H1 (cell line): ENCODE results near the gene ZFP82. TPM values are rescaled to one million over a fixed set of nuclear protein-coding genes. Genes with fewer than 3 reads are reported as not detected.

Experiments used
- CTCF ChIA-PET: fragments of 300-600 bp; sonication (Branson Sonifier 250); formaldehyde crosslinking; loops from one replicate; lab custom pipeline; 2021; ENCODE audit not compliant: partially characterized antibody; lab: Charles Lee
- POLR2A ChIA-PET: fragments of 300-600 bp; sonication (Branson Sonifier 250); formaldehyde crosslinking; loops from one replicate; lab custom pipeline; 2021; ENCODE audit warnings: inconsistent platforms; ENCODE audit not compliant: partially characterized antibody; lab: Charles Lee
- DNase-seq, 2 experiments: peaks; one replicate each; pipeline versions ENCODE4 v3.0.0 to v3.0.0-alpha.2; 2010 to 2022; ENCODE audit warnings: low spot score in 2 of 2, low read depth in 1 of 2, mixed read lengths in 1 of 2
- FAIRE-seq: peaks from 2 replicates; lab custom pipeline; 2011; peaks lifted over from hg19 to GRCh38; lab: Jason Lieb, UNC
- H2AFZ ChIP-seq: 2 replicates; pipeline ENCODE4 v1.8.1; 2012; ENCODE audit warnings: low read length, inconsistent platforms
- H2AK5ac ChIP-seq: 2 replicates; pipeline ENCODE4 v1.6.1; 2013; ENCODE audit warnings: low read depth, low read length
- H2BK120ac ChIP-seq: replicated peaks from 2 replicates; pipeline ENCODE3; 2013; ENCODE audit warnings: low read depth, low read length, inconsistent platforms
- H2BK12ac ChIP-seq: 2 replicates; pipeline ENCODE4 v1.6.1; 2013; ENCODE audit warnings: low read depth, low read length
- H2BK15ac ChIP-seq: 2 replicates; pipeline ENCODE4 v1.6.1; 2013; ENCODE audit warnings: low read length
- H2BK20ac ChIP-seq: 2 replicates; pipeline ENCODE4 v1.6.1; 2013; ENCODE audit warnings: low read length
- H2BK5ac ChIP-seq: 2 replicates; pipeline ENCODE4 v1.6.1; 2013; ENCODE audit warnings: low read depth, low read length
- H3K14ac ChIP-seq: 2 replicates; pipeline ENCODE4 v1.6.1; 2013; ENCODE audit warnings: inconsistent platforms; ENCODE audit not compliant: insufficient read length
- H3K18ac ChIP-seq: 2 replicates; pipeline ENCODE4 v1.6.1; 2013; ENCODE audit warnings: low read length; ENCODE audit errors: extremely low read depth
- H3K23ac ChIP-seq: 2 replicates; pipeline ENCODE4 v1.6.1; 2013; ENCODE audit warnings: inconsistent platforms; ENCODE audit not compliant: insufficient read length
- H3K23me2 ChIP-seq: 2 replicates; pipeline ENCODE4 v1.6.1; 2013; ENCODE audit warnings: low read depth, low read length
- H3K27ac ChIP-seq: 2 replicates; pipeline ENCODE4 v1.6.1; 2011; ENCODE audit warnings: low read depth, low read length, inconsistent platforms
- H3K27me3 ChIP-seq, 4 experiments: replicated peaks in 1 of 4; 1 replicate in 1 of 4; 2 replicates in 3 of 4; pipeline versions ENCODE4 v1.6.1 to v1.8.1; 2011 to 2013; ENCODE audit warnings: low read length in 3 of 4, mild to moderate bottlenecking in 3 of 4, inconsistent platforms in 2 of 4, mixed read lengths in 2 of 4, moderate library complexity in 1 of 4; ENCODE audit not compliant: control insufficient read depth in 3 of 4, insufficient read depth in 3 of 4; ENCODE audit errors: extremely low read depth in 1 of 4
- H3K36me3 ChIP-seq, 4 experiments: 2 replicates each; pipeline versions ENCODE4 v1.6.1 to v1.8.1; 2011 to 2013; ENCODE audit warnings: mild to moderate bottlenecking in 4 of 4, low read length in 3 of 4, moderate library complexity in 2 of 4, control low read depth in 1 of 4, inconsistent platforms in 1 of 4; ENCODE audit not compliant: insufficient read depth in 4 of 4, control insufficient read depth in 2 of 4
- H3K4ac ChIP-seq: replicated peaks from 2 replicates; pipeline ENCODE3; 2013; ENCODE audit warnings: low read length, low read depth, mixed read lengths, inconsistent platforms; ENCODE audit not compliant: insufficient read length
- H3K4me1 ChIP-seq, 4 experiments: replicated peaks in 1 of 4; 1 replicate in 1 of 4; 2 replicates in 3 of 4; pipeline versions ENCODE4 v1.6.1 to v1.8.1; 2011 to 2013; ENCODE audit warnings: low read length in 3 of 4, inconsistent platforms in 2 of 4, mixed read lengths in 1 of 4; ENCODE audit not compliant: insufficient read depth in 4 of 4, control insufficient read depth in 3 of 4
- H3K4me2 ChIP-seq, 2 experiments: 2 replicates each; pipeline versions ENCODE4 v1.6.1 to v1.8.1; 2011 to 2013; ENCODE audit warnings: low read depth in 2 of 2, low read length in 2 of 2, control low read depth in 1 of 2, inconsistent platforms in 1 of 2, mild to moderate bottlenecking in 1 of 2; ENCODE audit not compliant: insufficient read depth in 1 of 2
- H3K4me3 ChIP-seq, 4 experiments: fragments of 200-600, 300-600 bp in 1 of 4; sonication (generic), shearing (Covaris generic), sonication (Bioruptor Twin) in 1 of 4; 2 replicates each; pipeline versions ENCODE4 v1.5.1 to v1.8.1; 2011 to 2016; ENCODE audit warnings: low read length in 4 of 4, low read depth in 3 of 4, control low read depth in 2 of 4, inconsistent platforms in 2 of 4, mild to moderate bottlenecking in 2 of 4, mixed read lengths in 1 of 4, moderate library complexity in 1 of 4; ENCODE audit not compliant: insufficient read depth in 2 of 4; ENCODE audit errors: extremely low read depth in 1 of 4
- H3K56ac ChIP-seq: replicated peaks from 2 replicates; pipeline ENCODE3; 2013; ENCODE audit warnings: low read depth, mild to moderate bottlenecking, mixed read lengths, low read length, inconsistent platforms; ENCODE audit not compliant: insufficient read length
- H3K79me1 ChIP-seq: 2 replicates; pipeline ENCODE4 v1.6.1; 2013; ENCODE audit warnings: low read depth, low read length, control low read depth
- H3K79me2 ChIP-seq, 2 experiments: 2 replicates each; pipeline versions ENCODE4 v1.6.1 to v1.8.1; 2012 to 2013; ENCODE audit warnings: low read length in 2 of 2, mild to moderate bottlenecking in 2 of 2, inconsistent platforms in 1 of 2; ENCODE audit not compliant: insufficient read depth in 2 of 2, control insufficient read depth in 1 of 2
- H3K9ac ChIP-seq, 4 experiments: replicated peaks in 1 of 4; 1 replicate in 1 of 4; 2 replicates in 3 of 4; pipeline versions ENCODE4 v1.6.1 to v1.8.1; 2011 to 2013; ENCODE audit warnings: low read depth in 3 of 4, low read length in 3 of 4, control low read depth in 2 of 4, mild to moderate bottlenecking in 2 of 4, moderate library complexity in 2 of 4, inconsistent platforms in 1 of 4; ENCODE audit errors: extremely low read depth in 1 of 4
- H3K9me3 ChIP-seq, 2 experiments: 2 replicates each; pipeline versions ENCODE4 v1.6.1 to v1.8.1; 2012 to 2013; ENCODE audit warnings: mild to moderate bottlenecking in 2 of 2, moderate library complexity in 2 of 2, control low read depth in 1 of 2, inconsistent platforms in 1 of 2, low read depth in 1 of 2, low read length in 1 of 2, mixed read lengths in 1 of 2; ENCODE audit not compliant: insufficient read depth in 2 of 2
- H4K20me1 ChIP-seq, 2 experiments: replicated peaks in 1 of 2; 2 replicates each; pipeline versions ENCODE3 to v1.8.1; 2011 to 2013; ENCODE audit warnings: inconsistent platforms in 2 of 2, low read length in 2 of 2, mild to moderate bottlenecking in 1 of 2; ENCODE audit not compliant: insufficient read depth in 2 of 2, control insufficient read depth in 1 of 2
- H4K5ac ChIP-seq: 2 replicates; pipeline ENCODE4 v1.6.1; 2013; ENCODE audit warnings: low read length, low read depth, mixed read lengths, inconsistent platforms; ENCODE audit not compliant: insufficient read length
- H4K8ac ChIP-seq: 2 replicates; pipeline ENCODE4 v1.8.0; 2013; ENCODE audit warnings: mild to moderate bottlenecking, moderate library complexity, low read length, inconsistent platforms; ENCODE audit not compliant: insufficient read depth; ENCODE audit errors: extremely low read depth
- H4K91ac ChIP-seq: replicated peaks from 2 replicates; pipeline ENCODE3; 2013; ENCODE audit warnings: low read length, mixed read lengths, inconsistent platforms; ENCODE audit not compliant: insufficient read length
- BRCA1 ChIP-seq: IDR thresholded peaks from 2 replicates; pipeline ENCODE4 v1.6.1; 2012; ENCODE audit warnings: low read depth, low read length, improper control_type of control experiment
- CBX5 ChIP-seq: fragments of 300-800, 300-1000 bp; sonication (generic); IDR thresholded peaks from 2 replicates; pipeline ENCODE4 v1.7.1; 2016; ENCODE audit warnings: antibody characterized with exemption, low read length, low read depth
- EZH2 ChIP-seq: fragments of 200-600 bp; sonication (generic); IDR thresholded peaks from 2 replicates; pipeline ENCODE4 v1.7.1; 2012; ENCODE audit warnings: low read depth, mild to moderate bottlenecking, moderate library complexity, low read length, inconsistent platforms; ENCODE audit not compliant: severe bottlenecking
- KDM1A ChIP-seq: fragments of 200-600, 300-600 bp; sonication (generic); IDR thresholded peaks from 2 replicates; pipeline ENCODE4 v1.7.1; 2016; ENCODE audit warnings: mild to moderate bottlenecking, low read length, borderline replicate concordance
- KDM4A ChIP-seq: IDR thresholded peaks from one replicate; pipeline ENCODE4 v1.7.1; 2012; ENCODE audit warnings: low read depth, mild to moderate bottlenecking, moderate library complexity, low read length, inconsistent platforms; ENCODE audit not compliant: severe bottlenecking
- MAFK ChIP-seq: IDR thresholded peaks from 2 replicates; pipeline ENCODE4 v1.6.1; 2012; ENCODE audit warnings: low read depth, mild to moderate bottlenecking, improper control_type of control experiment, low read length
- POU5F1 ChIP-seq: IDR thresholded peaks from 2 replicates; pipeline ENCODE4 v1.6.1; 2011; ENCODE audit warnings: low read depth, mild to moderate bottlenecking, low read length, moderate library complexity
- RNF2 ChIP-seq: fragments of 200-900, 300-1000 bp; sonication (generic); IDR thresholded peaks from 2 replicates; pipeline ENCODE4 v1.7.1; 2016; ENCODE audit warnings: borderline replicate concordance, low read depth, mild to moderate bottlenecking, antibody characterized with exemption, low read length; ENCODE audit not compliant: poor library complexity, severe bottlenecking; ENCODE audit errors: missing control alignments
- RXRA ChIP-seq: IDR thresholded peaks from 2 replicates; pipeline ENCODE4 v1.6.1; 2011; ENCODE audit warnings: low read depth, mild to moderate bottlenecking, low read length, moderate library complexity; ENCODE audit not compliant: insufficient read depth
- SP4 ChIP-seq: IDR thresholded peaks from 2 replicates; pipeline ENCODE4 v1.6.1; 2012; ENCODE audit warnings: low read length, inconsistent platforms
- YY1 ChIP-seq: IDR thresholded peaks from 2 replicates; pipeline ENCODE4 v1.6.1; 2011; ENCODE audit warnings: low read depth, mild to moderate bottlenecking, low read length
- ZNF274 ChIP-seq: IDR thresholded peaks from 2 replicates; pipeline ENCODE4 v1.7.0; 2012; ENCODE audit warnings: low read length, borderline replicate concordance; ENCODE audit errors: extremely low read depth
- whole genome bisulfite sequencing, 2 experiments: shearing (Covaris generic) in 1 of 2; methylation state at CpG; one replicate each; pipeline versions ENCODE4 v1.1.6 to v1.1.7; 2013 to 2015; ENCODE audit warnings: low lambda C conversion rate in 2 of 2, mixed read lengths in 2 of 2, inconsistent platforms in 1 of 2, low coverage in 1 of 2, missing lambda C conversion rate in 1 of 2; ENCODE audit not compliant: insufficient replicate concordance in 2 of 2, insufficient coverage in 1 of 2, insufficient read length in 1 of 2; ENCODE audit errors: extremely low coverage in 1 of 2, missing lambda C conversion rate in 1 of 2; 5-methylcytosine and 5-hydroxymethylcytosine counted together
- polyA plus RNA-seq, 7 experiments: library from polyadenylated mRNA; depleted of rRNA in 3 of 7; stranded (reverse) in 5 of 7; unstranded in 2 of 7; fragments of >200 nt in 5 of 7; fragments of 200-250 nt in 2 of 7; gene quantifications; 1 replicate in 5 of 7; 2 replicates in 1 of 7; 4 replicates in 1 of 7; pipeline versions ENCODE4 v1.2.1 to v1.2.3, GENCODE V29; 2011 to 2013; ENCODE audit warnings: missing spikeins in 2 of 7, mixed read lengths in 2 of 7
- total RNA-seq: library from RNA; stranded (reverse); fragmentation: NEBNext Ultra II Directional; extraction: Animal tissue kit (Norgen Biotek cat#: 25700); gene quantifications from 2 replicates; pipeline ENCODE4 v1.2.1, GENCODE V29; 2021
- TF ChIP-seq, protein P1 (sequence below): IDR thresholded peaks from 2 replicates; pipeline ENCODE4 v1.6.1; 2012; ENCODE audit warnings: inconsistent platforms

The ZFP82 gene
- total and polyA plus RNA-seq, 2 of the 8 experiments (the other 6 are each of a cell fraction or from before 2014, with no cell fraction given), result 4.8 to 16.5 TPM

DNA sequence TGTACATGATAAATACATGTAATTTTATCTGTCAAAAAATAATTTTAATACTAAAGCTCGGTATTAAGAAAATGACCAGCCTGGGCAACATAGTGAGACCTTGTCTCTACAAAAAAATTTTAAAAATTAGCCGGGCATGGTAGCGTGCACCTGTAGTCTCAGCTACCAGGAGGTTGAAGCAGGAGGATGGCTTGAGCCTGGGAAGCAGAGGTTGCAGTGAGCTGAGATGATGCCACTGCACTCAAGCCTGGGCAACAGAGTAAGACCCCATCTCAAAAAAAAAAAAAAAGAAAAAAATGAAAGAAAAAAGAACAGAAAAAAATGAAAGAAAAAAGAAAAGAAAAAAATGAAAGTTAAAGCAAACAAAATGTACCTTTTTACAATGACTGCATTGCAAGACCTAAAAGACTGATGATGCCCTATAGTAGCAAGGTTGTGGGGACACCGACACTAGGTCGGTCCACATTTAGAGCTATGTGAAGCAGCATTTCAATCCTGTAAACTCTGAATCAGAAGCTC is 44.7 kb downstream of the ZFP82 start:
- no peak overlapping the region for H2AFZ ChIP-seq
- no peak overlapping the region for H3K14ac ChIP-seq
- no peak overlapping the region for H4K8ac ChIP-seq
- no peak overlapping the region for H4K91ac ChIP-seq
- no peak overlapping the region for H2BK12ac ChIP-seq
- DNase-seq (no peak), FAIRE-seq (no peak)
- no peak overlapping the region for H2BK5ac ChIP-seq
- no peak overlapping the region for H3K4ac ChIP-seq
- no peak overlapping the region for H3K27ac ChIP-seq
- no peak overlapping the region for H2BK20ac ChIP-seq
- H2AK5ac ChIP-seq, result no peak overlapping the region
- ChIA-PET CTCF (interaction anchor here (0.5 kb wide), 1 partner anchor 26 kb away, joined by 4 read pairs; no protein-coding TSS in a partner anchor), POLR2A (interaction anchor here (1.2 to 1.5 kb wide), 2 partner anchors 48 to 115 kb away, joined by 4 to 5 read pairs; partner anchors contain the start of gene ZNF566)
- H3K79me2 ChIP-seq, result peaks cover 5 to 24% of the 10 kb centered on the region in 2 experiments; a peak in 3 of 4 replicates
- no peak overlapping the region for H3K18ac ChIP-seq
- H3K4me1 ChIP-seq, result no peaks in the 10 kb centered on the region
- no peak overlapping the region for H4K5ac ChIP-seq
- no peak overlapping the region for H2BK15ac ChIP-seq
- H4K20me1 ChIP-seq, result no peaks in the 10 kb centered on the region
- H3K56ac ChIP-seq, result no peak overlapping the region
- H3K9ac ChIP-seq, result no peak overlapping the region
- H3K36me3 ChIP-seq, result no peaks in the 10 kb centered on the region
- H3K23me2 ChIP-seq, result peaks cover 2% of the 10 kb centered on the region
- TF ChIP-seq MAFK (no peak), ZNF274 (no peak), SP4 (no peak), EZH2 (no peak), KDM4A (no peak), KDM1A (no peak), BRCA1 (no peak), POU5F1 (no peak), RNF2 (no peak), RXRA (no peak), CBX5 (no peak), YY1 (no peak)
- TF ChIP-seq, protein P1, sequence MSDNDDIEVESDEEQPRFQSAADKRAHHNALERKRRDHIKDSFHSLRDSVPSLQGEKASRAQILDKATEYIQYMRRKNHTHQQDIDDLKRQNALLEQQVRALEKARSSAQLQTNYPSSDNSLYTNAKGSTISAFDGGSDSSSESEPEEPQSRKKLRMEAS, result no peak
- H3K4me3 ChIP-seq, result no peak overlapping the region
- no peaks in the 10 kb centered on the region for H3K9me3 ChIP-seq
- no peaks in the 10 kb centered on the region for H3K27me3 ChIP-seq
- no peak overlapping the region for H2BK120ac ChIP-seq
- no peak overlapping the region for H3K23ac ChIP-seq
- no peak overlapping the region for H3K4me2 ChIP-seq
- peaks cover 4% of the 10 kb centered on the region; the same call in 1 of the 2 replicates for H3K79me1 ChIP-seq
- WGBS, 2 experiments, result 91% methylated on average over 5 of the region's 5 CpGs; no CpG with 5 or more reads in 1 of the 2 experiments
